Measurements from ENCODE around the gene BABAM2.

The BABAM2 gene

DNA sequence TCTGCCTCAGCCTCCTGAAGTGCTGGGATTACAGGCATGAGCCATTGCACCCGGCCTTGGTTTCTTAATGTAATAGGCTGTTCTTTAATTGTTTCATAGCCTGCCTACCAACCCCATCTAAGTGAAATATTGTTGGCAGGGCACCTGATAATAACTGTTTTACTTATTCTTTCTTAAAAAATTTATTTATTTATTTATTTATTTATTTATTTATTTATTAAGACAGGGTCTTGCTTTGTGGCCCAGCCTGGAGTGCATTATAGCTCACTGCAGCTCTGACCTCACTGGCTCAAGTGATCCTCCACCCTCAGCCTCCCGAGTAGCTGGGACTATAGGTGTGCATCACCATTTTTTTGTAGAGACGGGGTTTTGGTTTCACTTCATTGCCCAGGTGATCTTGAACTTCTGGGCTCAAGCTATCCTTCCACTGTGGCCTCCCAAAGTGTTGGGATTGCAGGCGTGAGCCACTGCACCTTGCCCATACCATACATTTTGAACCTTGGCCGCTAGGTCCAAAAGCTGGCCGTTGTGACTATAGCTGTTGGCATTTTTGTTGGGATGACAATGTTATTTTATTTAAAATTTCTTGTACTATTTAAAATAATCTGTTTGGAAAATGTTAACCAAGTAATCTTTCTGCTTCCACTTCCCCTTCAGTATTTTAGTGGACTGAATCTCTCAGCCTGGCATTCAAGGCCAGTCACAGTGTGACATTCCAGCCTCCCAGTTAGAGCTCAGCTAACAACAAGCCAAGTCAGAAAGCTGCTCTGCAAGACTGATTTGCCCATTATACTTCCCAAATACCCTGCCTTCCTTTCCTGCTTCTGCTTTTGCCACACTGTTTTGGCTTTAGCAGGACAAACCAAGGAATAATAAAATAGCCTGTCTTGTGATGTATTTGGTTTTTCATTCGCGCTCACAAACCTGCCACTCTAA, 52.4 kb downstream of the BABAM2 start:
- H3K36me3 ChIP-seq (ENCODE audit: insufficient read depth, low read length), result no peaks in the 10 kb centered on the region
- H3K27ac ChIP-seq (ENCODE audit: low read depth, low read length), result no peak overlapping the region
- H2AFZ ChIP-seq (ENCODE audit: low read length, unreplicated experiment), result no peak overlapping the region
- no peak overlapping the region for H3K4me3 ChIP-seq (ENCODE audit: low read depth, low read length)
- H3K4me1 ChIP-seq (ENCODE audit: control insufficient read depth, insufficient read depth, low read length, unreplicated experiment), result peaks cover 15% of the 10 kb centered on the region
- no peaks in the 10 kb centered on the region for H3K79me2 ChIP-seq (ENCODE audit: control insufficient read depth, insufficient read depth, low read length, unreplicated experiment)
- no peaks in the 10 kb centered on the region for H3K27me3 ChIP-seq (ENCODE audit: insufficient read depth, low read length)

DNA sequence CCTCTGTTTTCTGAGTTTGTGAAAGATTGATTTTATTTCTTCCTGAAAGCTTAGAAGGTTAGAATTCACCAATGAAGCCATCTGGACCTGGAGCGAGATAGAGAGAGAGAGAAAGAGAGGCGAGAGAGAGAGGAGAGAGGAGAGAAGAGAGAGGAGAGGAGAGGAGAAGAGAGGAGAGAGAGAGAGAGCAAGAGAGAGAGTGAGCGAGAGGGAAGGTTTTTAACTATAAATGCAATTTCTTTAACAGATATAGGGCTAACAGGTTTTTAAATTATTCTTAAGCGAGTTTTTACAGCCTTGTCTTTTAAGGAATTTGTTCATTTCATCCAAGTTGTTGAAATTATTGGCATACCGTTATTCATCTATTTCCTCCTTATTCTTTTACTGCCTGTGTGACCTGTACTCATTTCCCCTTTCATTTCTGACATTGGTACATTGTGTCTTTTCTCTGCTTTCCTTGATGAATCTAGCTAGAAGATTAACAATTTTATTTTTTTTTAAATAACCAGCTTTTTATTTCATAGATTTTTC, 56.1 kb downstream of the BABAM2 start:
- Histone ChIP-seq H3K4me3 (ENCODE audit: low read depth, low read length) (no peak overlapping the region), H3K4me1 (ENCODE audit: control insufficient read depth, insufficient read depth, low read length, unreplicated experiment) (peaks cover 15% of the 10 kb centered on the region), H3K36me3 (ENCODE audit: insufficient read depth, low read length) (peaks cover 7% of the 10 kb centered on the region; the same call in 1 of the 2 replicates), H2AFZ (ENCODE audit: low read length, unreplicated experiment) (no peak overlapping the region), H3K79me2 (ENCODE audit: control insufficient read depth, insufficient read depth, low read length, unreplicated experiment) (no peaks in the 10 kb centered on the region), H3K27ac (ENCODE audit: low read depth, low read length) (no peak overlapping the region), H3K27me3 (ENCODE audit: insufficient read depth, low read length) (no peaks in the 10 kb centered on the region)

- no peak overlapping the region for H3K4me3 ChIP-seq (ENCODE audit: low read depth, low read length)
- H3K27me3 ChIP-seq (ENCODE audit: insufficient read depth, low read length), result no peaks in the 10 kb centered on the region
- H3K27ac ChIP-seq (ENCODE audit: low read depth, low read length), result no peak overlapping the region
- H2AFZ ChIP-seq (ENCODE audit: low read length, unreplicated experiment), result no peak overlapping the region
- peaks cover 15% of the 10 kb centered on the region for H3K36me3 ChIP-seq (ENCODE audit: insufficient read depth, low read length)
- H3K79me2 ChIP-seq (ENCODE audit: control insufficient read depth, insufficient read depth, low read length, unreplicated experiment), result peaks cover 8% of the 10 kb centered on the region
- peaks cover 44% of the 10 kb centered on the region for H3K4me1 ChIP-seq (ENCODE audit: control insufficient read depth, insufficient read depth, low read length, unreplicated experiment)
These were observed 61.5 kb downstream of the BABAM2 start for GRCh38 chr2:27952070-27952469.

DNA sequence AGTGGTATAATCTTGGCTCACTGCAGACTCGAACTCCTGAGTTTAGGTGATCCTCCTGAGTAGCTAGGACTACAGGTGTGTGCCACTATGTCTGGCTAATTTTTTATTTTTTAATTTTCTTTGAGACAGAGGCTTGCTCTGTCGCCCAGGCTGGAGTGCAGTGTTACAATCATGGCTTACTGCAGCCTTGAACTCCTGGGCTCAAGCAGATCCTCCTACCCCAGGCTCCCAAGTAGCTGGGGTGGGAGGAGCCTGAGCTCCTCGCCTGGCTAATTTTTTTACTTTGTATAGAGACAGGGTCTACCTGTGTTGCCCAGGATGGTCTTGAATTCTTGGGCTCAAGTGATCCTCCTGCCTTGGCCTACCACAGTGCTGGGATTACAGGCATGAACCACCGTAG, 62.5 kb downstream of the BABAM2 start:
- H3K4me1 ChIP-seq (ENCODE audit: control insufficient read depth, insufficient read depth, low read length, unreplicated experiment), result peaks cover 46% of the 10 kb centered on the region
- H3K27me3 ChIP-seq (ENCODE audit: insufficient read depth, low read length), result no peaks in the 10 kb centered on the region
- peaks cover 15% of the 10 kb centered on the region for H3K36me3 ChIP-seq (ENCODE audit: insufficient read depth, low read length)
- H3K4me3 ChIP-seq (ENCODE audit: low read depth, low read length), result no peak overlapping the region
- peaks cover 18% of the 10 kb centered on the region for H3K79me2 ChIP-seq (ENCODE audit: control insufficient read depth, insufficient read depth, low read length, unreplicated experiment)
- no peak overlapping the region for H2AFZ ChIP-seq (ENCODE audit: low read length, unreplicated experiment)
- peak overlapping the region; percentile 91 for H3K27ac ChIP-seq (ENCODE audit: low read depth, low read length)

GRCh38 chr2:27954221-27954673, 63.7 kb downstream of the BABAM2 start:
- peak overlapping the region; percentile 91 for H3K27ac ChIP-seq (ENCODE audit: low read depth, low read length)
- peaks cover 15% of the 10 kb centered on the region for H3K36me3 ChIP-seq (ENCODE audit: insufficient read depth, low read length)
- no peaks in the 10 kb centered on the region for H3K27me3 ChIP-seq (ENCODE audit: insufficient read depth, low read length)
- peaks cover 19% of the 10 kb centered on the region for H3K79me2 ChIP-seq (ENCODE audit: control insufficient read depth, insufficient read depth, low read length, unreplicated experiment)
- peaks cover 56% of the 10 kb centered on the region for H3K4me1 ChIP-seq (ENCODE audit: control insufficient read depth, insufficient read depth, low read length, unreplicated experiment)
- peak overlapping the region; percentile 6 for H2AFZ ChIP-seq (ENCODE audit: low read length, unreplicated experiment)
- peak overlapping the region; percentile 39 for H3K4me3 ChIP-seq (ENCODE audit: low read depth, low read length)

DNA sequence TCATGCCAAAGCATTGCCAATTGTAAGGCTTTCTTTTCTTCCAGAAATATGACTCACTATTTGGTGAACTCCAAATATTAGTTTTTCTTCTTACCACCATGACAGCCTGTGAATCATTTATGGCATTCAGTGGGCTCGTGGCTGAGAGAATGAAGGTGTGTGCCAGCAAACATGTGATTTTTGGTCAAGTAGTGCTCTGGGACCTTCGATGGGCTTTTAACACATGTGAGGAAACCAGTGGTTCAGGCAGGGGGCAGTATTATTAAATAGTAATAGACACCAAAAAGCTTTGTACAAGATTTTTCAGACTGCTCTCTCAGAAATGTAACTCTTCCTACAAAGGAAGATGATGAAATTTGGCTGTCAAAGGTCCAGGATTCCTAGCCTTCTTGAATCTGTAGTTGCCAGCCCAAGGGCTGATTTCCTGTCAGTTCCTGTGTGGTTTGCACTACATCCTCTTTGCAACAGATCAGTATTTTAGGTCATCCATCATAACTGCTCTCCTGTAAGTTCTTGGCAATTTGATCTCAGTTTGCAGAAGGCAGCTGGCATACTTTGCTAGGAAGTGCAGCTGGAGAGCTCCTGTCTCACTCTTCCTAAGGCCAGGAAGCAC, 64.3 kb downstream of the BABAM2 start:
- peaks cover 19% of the 10 kb centered on the region for H3K79me2 ChIP-seq (ENCODE audit: control insufficient read depth, insufficient read depth, low read length, unreplicated experiment)
- H3K27me3 ChIP-seq (ENCODE audit: insufficient read depth, low read length), result no peaks in the 10 kb centered on the region
- peak overlapping the region; percentile 48 for H3K4me3 ChIP-seq (ENCODE audit: low read depth, low read length)
- H3K27ac ChIP-seq (ENCODE audit: low read depth, low read length), result peak overlapping the region; percentile 91
- no peak overlapping the region for H2AFZ ChIP-seq (ENCODE audit: low read length, unreplicated experiment)
- peaks cover 63% of the 10 kb centered on the region for H3K4me1 ChIP-seq (ENCODE audit: control insufficient read depth, insufficient read depth, low read length, unreplicated experiment)
- peaks cover 15% of the 10 kb centered on the region for H3K36me3 ChIP-seq (ENCODE audit: insufficient read depth, low read length)

DNA sequence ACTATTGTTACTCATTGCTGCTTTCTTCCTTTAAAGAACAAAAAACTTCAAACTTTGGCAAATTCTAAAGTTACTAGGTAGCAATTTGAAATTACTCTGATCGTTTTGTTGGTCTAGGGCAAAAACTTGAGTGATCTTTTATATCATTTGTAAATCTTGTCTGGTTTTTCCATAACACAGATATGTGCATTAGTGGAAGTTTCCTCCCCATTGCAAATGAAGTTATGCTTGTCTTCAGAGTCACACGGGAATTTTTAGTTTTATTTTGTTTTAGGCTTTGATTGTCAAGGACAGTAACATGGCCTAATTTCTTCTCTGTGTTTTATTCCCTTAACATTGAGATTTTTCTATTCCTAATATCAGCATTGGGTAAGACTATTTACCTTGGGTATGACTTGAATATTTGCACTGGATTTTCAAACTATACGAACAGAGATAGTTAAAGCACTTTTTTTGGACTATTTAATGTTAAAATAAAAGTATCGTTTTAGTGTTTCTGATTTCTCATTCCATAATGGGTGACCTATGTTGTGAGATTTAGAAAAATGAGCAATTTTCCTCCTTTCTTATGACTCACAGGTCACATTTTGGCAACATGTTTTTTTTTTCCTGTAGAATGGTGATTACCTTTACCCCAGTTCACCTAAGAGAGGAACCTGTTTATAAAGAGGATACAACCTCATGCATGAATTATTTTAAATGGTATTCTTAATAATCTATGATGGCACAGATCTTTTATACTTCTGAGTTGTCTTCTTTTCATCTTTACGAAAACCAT, 65.0 kb downstream of the BABAM2 start:
- Histone ChIP-seq H3K4me1 (ENCODE audit: control insufficient read depth, insufficient read depth, low read length, unreplicated experiment) (peaks cover 69% of the 10 kb centered on the region), H3K79me2 (ENCODE audit: control insufficient read depth, insufficient read depth, low read length, unreplicated experiment) (peaks cover 19% of the 10 kb centered on the region), H2AFZ (ENCODE audit: low read length, unreplicated experiment) (no peak overlapping the region), H3K4me3 (ENCODE audit: low read depth, low read length) (peak overlapping the region; percentile 48), H3K27ac (ENCODE audit: low read depth, low read length) (peak overlapping the region; percentile 91), H3K36me3 (ENCODE audit: insufficient read depth, low read length) (peaks cover 15% of the 10 kb centered on the region), H3K27me3 (ENCODE audit: insufficient read depth, low read length) (no peaks in the 10 kb centered on the region)

DNA sequence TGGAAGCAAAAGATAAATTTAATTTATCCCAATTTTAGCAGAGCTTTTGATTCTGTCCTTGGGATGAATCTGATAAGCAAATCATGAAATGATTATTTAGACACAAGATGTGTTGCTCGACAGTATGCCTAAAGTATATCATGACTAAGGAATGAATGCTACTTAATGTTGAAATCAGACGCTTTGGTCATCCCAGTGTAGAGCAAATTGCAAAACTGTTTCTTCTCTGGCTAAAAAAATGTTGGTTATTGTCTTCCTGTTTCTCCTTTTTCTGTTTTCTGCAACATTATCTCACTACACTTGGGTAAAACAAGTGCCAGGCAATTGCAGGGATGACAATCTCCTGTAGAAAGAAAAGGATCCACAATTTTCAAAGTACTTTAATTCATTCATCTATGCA, 66.4 kb downstream of the BABAM2 start:
- Histone ChIP-seq H2AFZ (ENCODE audit: low read length, unreplicated experiment) (no peak overlapping the region), H3K36me3 (ENCODE audit: insufficient read depth, low read length) (peaks cover 5% of the 10 kb centered on the region), H3K27me3 (ENCODE audit: insufficient read depth, low read length) (no peaks in the 10 kb centered on the region), H3K79me2 (ENCODE audit: control insufficient read depth, insufficient read depth, low read length, unreplicated experiment) (peaks cover 27% of the 10 kb centered on the region), H3K4me3 (ENCODE audit: low read depth, low read length) (no peak overlapping the region; the same call in 1 of the 2 replicates), H3K27ac (ENCODE audit: low read depth, low read length) (peak overlapping the region; percentile 91), H3K4me1 (ENCODE audit: control insufficient read depth, insufficient read depth, low read length, unreplicated experiment) (peaks cover 81% of the 10 kb centered on the region)

DNA sequence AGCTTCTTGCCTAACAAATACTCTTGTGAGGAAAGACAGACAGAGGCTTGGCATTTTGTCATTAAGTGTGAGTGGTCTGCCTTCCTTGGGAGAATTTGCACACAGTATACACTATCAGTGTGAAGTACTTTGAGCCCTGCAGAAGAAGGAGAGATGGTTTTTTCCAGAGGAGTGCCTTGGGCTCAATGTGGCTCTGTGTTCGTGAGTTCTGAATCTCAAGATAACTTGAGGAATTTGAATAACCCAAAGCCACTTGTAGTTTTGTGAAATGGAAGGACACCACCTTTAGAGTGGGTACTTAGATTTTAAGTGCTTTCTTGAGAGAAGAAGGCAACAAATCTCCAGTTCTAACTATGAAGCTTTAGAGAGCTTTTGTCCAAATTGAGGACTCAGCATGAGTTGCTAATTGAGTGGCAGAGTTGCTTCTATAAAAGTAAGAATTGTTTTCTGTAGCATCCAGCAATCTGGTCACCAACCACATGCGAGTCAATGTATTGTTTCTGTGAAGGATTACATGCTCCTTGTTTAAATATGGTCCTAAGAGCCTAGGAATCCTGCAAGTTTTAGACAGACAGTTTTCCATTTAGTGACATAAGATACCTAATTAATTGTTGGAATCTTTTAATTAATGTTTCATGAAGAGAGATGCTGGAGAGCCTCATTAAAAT, 68.3 kb downstream of the BABAM2 start:
- Histone ChIP-seq H3K4me1 (ENCODE audit: control insufficient read depth, insufficient read depth, low read length, unreplicated experiment) (peaks cover 82% of the 10 kb centered on the region), H3K27ac (ENCODE audit: low read depth, low read length) (peak overlapping the region; percentile 91), H3K4me3 (ENCODE audit: low read depth, low read length) (peak overlapping the region; percentile 37; the same call in 1 of the 2 replicates)

DNA sequence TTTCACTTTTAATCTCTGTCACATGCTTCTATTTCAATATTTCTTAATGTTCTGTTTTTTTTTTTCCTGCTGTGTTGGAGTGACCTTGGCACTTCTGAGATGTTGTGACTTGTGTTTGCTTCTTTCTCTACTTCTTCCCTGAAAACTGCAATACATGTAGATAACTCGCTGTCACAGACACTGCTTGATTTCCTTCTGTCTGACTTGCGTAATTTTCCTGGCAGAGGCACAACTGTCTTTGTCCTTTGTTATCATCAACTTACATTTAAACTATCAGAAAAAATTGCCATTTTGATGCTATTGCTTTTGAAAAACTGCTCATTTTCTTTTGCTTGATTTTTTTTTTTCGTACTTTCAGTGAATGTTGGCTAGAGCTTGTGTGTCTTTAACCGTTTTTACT, 69.0 kb downstream of the BABAM2 start:
- peak overlapping the region; percentile 91 for H3K27ac ChIP-seq (ENCODE audit: low read depth, low read length)
- peaks cover 76% of the 10 kb centered on the region for H3K4me1 ChIP-seq (ENCODE audit: control insufficient read depth, insufficient read depth, low read length, unreplicated experiment)
- H3K27me3 ChIP-seq (ENCODE audit: insufficient read depth, low read length), result no peaks in the 10 kb centered on the region
- no peak overlapping the region for H2AFZ ChIP-seq (ENCODE audit: low read length, unreplicated experiment)
- H3K4me3 ChIP-seq (ENCODE audit: low read depth, low read length), result peak overlapping the region; percentile 37
- peaks cover 35% of the 10 kb centered on the region for H3K79me2 ChIP-seq (ENCODE audit: control insufficient read depth, insufficient read depth, low read length, unreplicated experiment)
- H3K36me3 ChIP-seq (ENCODE audit: insufficient read depth, low read length), result no peaks in the 10 kb centered on the region

More for the DNA sequence above, 68.3 kb downstream of the BABAM2 start:
- no peaks in the 10 kb centered on the region for H3K27me3 ChIP-seq (ENCODE audit: insufficient read depth, low read length)
- no peak overlapping the region for H2AFZ ChIP-seq (ENCODE audit: low read length, unreplicated experiment)
- no peaks in the 10 kb centered on the region for H3K36me3 ChIP-seq (ENCODE audit: insufficient read depth, low read length)
- peaks cover 32% of the 10 kb centered on the region for H3K79me2 ChIP-seq (ENCODE audit: control insufficient read depth, insufficient read depth, low read length, unreplicated experiment)
